ENCODE results near the gene KSR2.

Gene KSR2

GRCh38 chr12:117853600-117853999, 115.2 kb downstream of the KSR2 start:
- DNase-seq (ENCODE audit: low read depth, low spot score), result no peak
- Histone ChIP-seq H3K27ac (no peak overlapping the region), H3K36me3 (ENCODE audit: insufficient read depth, low read length) (no peaks in the 10 kb centered on the region), H3K9ac (ENCODE audit: insufficient read length) (no peak overlapping the region), H3K9me3 (ENCODE audit: low read depth, low read length) (no peaks in the 10 kb centered on the region), H3K4me3 (no peak overlapping the region)
- TF ChIP-seq FOXP2 (optimal IDR thresholded peaks at IDR 0.05; ENCODE audit: control extremely low read depth, extremely low read length, insufficient read depth), result no peak
- TF ChIP-seq POLR2AphosphoS5 (IDR thresholded peaks at IDR 0.05; ENCODE audit: borderline replicate concordance, low read depth, low read length), result no peak
- no peak for TF ChIP-seq EZH2 (IDR thresholded peaks at IDR 0.05)

- H3K27ac ChIP-seq, result no peak overlapping the region
- DNase-seq (ENCODE audit: low read depth, low spot score), result no peak
Observed at GRCh38 chr12:117850048-117850447, 118.7 kb downstream of the KSR2 start.

GRCh38 chr12:117847371-117847770, 121.4 kb downstream of the KSR2 start:
- TF ChIP-seq FOXP2 (optimal IDR thresholded peaks at IDR 0.05; ENCODE audit: control extremely low read depth, extremely low read length, insufficient read depth), result no peak
- no peak for TF ChIP-seq EZH2 (IDR thresholded peaks at IDR 0.05)
- TF ChIP-seq POLR2AphosphoS5 (IDR thresholded peaks at IDR 0.05; ENCODE audit: borderline replicate concordance, low read depth, low read length), result no peak
- Histone ChIP-seq H3K4me3 (no peak overlapping the region), H3K9me3 (ENCODE audit: low read depth, low read length) (no peaks in the 10 kb centered on the region), H3K36me3 (ENCODE audit: insufficient read depth, low read length) (no peaks in the 10 kb centered on the region), H3K9ac (ENCODE audit: insufficient read length) (no peak overlapping the region), H3K27ac (no peak overlapping the region)
- DNase-seq (ENCODE audit: low read depth, low spot score), result no peak

More at GRCh38 chr12:117850048-117850447, 118.7 kb downstream of the KSR2 start:
- Histone ChIP-seq H3K9me3 (ENCODE audit: low read depth, low read length) (no peaks in the 10 kb centered on the region), H3K4me3 (no peak overlapping the region), H3K9ac (ENCODE audit: insufficient read length) (no peak overlapping the region), H3K36me3 (ENCODE audit: insufficient read depth, low read length) (no peaks in the 10 kb centered on the region)
- TF ChIP-seq FOXP2 (optimal IDR thresholded peaks at IDR 0.05; ENCODE audit: control extremely low read depth, extremely low read length, insufficient read depth) (no peak), EZH2 (IDR thresholded peaks at IDR 0.05) (no peak), POLR2AphosphoS5 (IDR thresholded peaks at IDR 0.05; ENCODE audit: borderline replicate concordance, low read depth, low read length) (no peak)

- Histone ChIP-seq H3K9me3 (ENCODE audit: low read depth, low read length) (no peaks in the 10 kb centered on the region), H3K4me3 (no peak overlapping the region), H3K9ac (ENCODE audit: insufficient read length) (no peak overlapping the region), H3K36me3 (ENCODE audit: insufficient read depth, low read length) (no peaks in the 10 kb centered on the region), H3K27ac (no peak overlapping the region)
- TF ChIP-seq FOXP2 (optimal IDR thresholded peaks at IDR 0.05; ENCODE audit: control extremely low read depth, extremely low read length, insufficient read depth) (no peak), POLR2AphosphoS5 (IDR thresholded peaks at IDR 0.05; ENCODE audit: borderline replicate concordance, low read depth, low read length) (no peak)
- DNase-seq (ENCODE audit: low read depth, low spot score), result no peak
Observed at GRCh38 chr12:117845271-117845904, 123.4 kb downstream of the KSR2 start.

- no peak for DNase-seq (ENCODE audit: low read depth, low spot score)
- no peak overlapping the region for H3K4me3 ChIP-seq
- H3K9me3 ChIP-seq (ENCODE audit: low read depth, low read length), result no peaks in the 10 kb centered on the region
- H3K36me3 ChIP-seq (ENCODE audit: insufficient read depth, low read length), result no peaks in the 10 kb centered on the region
- H3K9ac ChIP-seq (ENCODE audit: insufficient read length), result no peak overlapping the region
- TF ChIP-seq FOXP2 (optimal IDR thresholded peaks at IDR 0.05; ENCODE audit: control extremely low read depth, extremely low read length, insufficient read depth), result no peak
- no peak for TF ChIP-seq EZH2 (IDR thresholded peaks at IDR 0.05)
- no peak overlapping the region for H3K27ac ChIP-seq
Observed at GRCh38 chr12:117844114-117844830, 124.5 kb downstream of the KSR2 start.

- Histone ChIP-seq H3K9ac (ENCODE audit: insufficient read length) (no peak overlapping the region), H3K36me3 (ENCODE audit: insufficient read depth, low read length) (no peaks in the 10 kb centered on the region)
Observed at GRCh38 chr12:117842630-117843029, 126.2 kb downstream of the KSR2 start.

GRCh38 chr12:117842220-117842619, 126.6 kb downstream of the KSR2 start:
- H3K4me3 ChIP-seq, result no peak overlapping the region

More at GRCh38 chr12:117842630-117843029, 126.2 kb downstream of the KSR2 start:
- no peak overlapping the region for H3K27ac ChIP-seq
- H3K4me3 ChIP-seq, result no peak overlapping the region
- H3K9me3 ChIP-seq (ENCODE audit: low read depth, low read length), result no peaks in the 10 kb centered on the region
- TF ChIP-seq EZH2 (IDR thresholded peaks at IDR 0.05), result no peak
- TF ChIP-seq FOXP2 (optimal IDR thresholded peaks at IDR 0.05; ENCODE audit: control extremely low read depth, extremely low read length, insufficient read depth), result no peak
- TF ChIP-seq POLR2AphosphoS5 (IDR thresholded peaks at IDR 0.05; ENCODE audit: borderline replicate concordance, low read depth, low read length), result no peak
- DNase-seq (ENCODE audit: low read depth, low spot score), result no peak

GRCh38 chr12:117837737-117838050, 131.1 kb downstream of the KSR2 start:
- Histone ChIP-seq H3K27ac (no peak overlapping the region), H3K9ac (ENCODE audit: insufficient read length) (no peak overlapping the region), H3K9me3 (ENCODE audit: low read depth, low read length) (no peaks in the 10 kb centered on the region), H3K4me3 (no peak overlapping the region), H3K36me3 (ENCODE audit: insufficient read depth, low read length) (no peaks in the 10 kb centered on the region)
- no peak for TF ChIP-seq EZH2 (IDR thresholded peaks at IDR 0.05)
- DNase-seq (ENCODE audit: low read depth, low spot score), result no peak

More at GRCh38 chr12:117842220-117842619, 126.6 kb downstream of the KSR2 start:
- no peak overlapping the region for H3K27ac ChIP-seq
- no peak for DNase-seq (ENCODE audit: low read depth, low spot score)
- no peaks in the 10 kb centered on the region for H3K36me3 ChIP-seq (ENCODE audit: insufficient read depth, low read length)
- H3K9me3 ChIP-seq (ENCODE audit: low read depth, low read length), result no peaks in the 10 kb centered on the region
- TF ChIP-seq POLR2AphosphoS5 (IDR thresholded peaks at IDR 0.05; ENCODE audit: borderline replicate concordance, low read depth, low read length) (no peak), EZH2 (IDR thresholded peaks at IDR 0.05) (no peak), FOXP2 (optimal IDR thresholded peaks at IDR 0.05; ENCODE audit: control extremely low read depth, extremely low read length, insufficient read depth) (no peak)
- no peak overlapping the region for H3K9ac ChIP-seq (ENCODE audit: insufficient read length)

All from SK-N-MC (cell line).